Neutrophil (primary cell): ENCODE results near the gene PLA2G4D.

Source experiments
- H3K27ac ChIP-seq: fragments of 200-600 bp; sonication (generic); 2 replicates; pipeline ENCODE4 v1.5.1; 2016; ENCODE audit warnings: mild to moderate bottlenecking, moderate library complexity
- H3K27me3 ChIP-seq: fragments of 200-600 bp; sonication (generic); 2 replicates; pipeline ENCODE4 v1.6.0; 2016; ENCODE audit warnings: mild to moderate bottlenecking
- H3K36me3 ChIP-seq: fragments of 200-600 bp; sonication (generic); 2 replicates; pipeline ENCODE4 v1.5.1; 2017
- H3K4me1 ChIP-seq, 2 experiments: fragments of 200-600 bp in 1 of 2; sonication (generic) in 1 of 2; 1 replicate in 1 of 2; 2 replicates in 1 of 2; pipeline versions ENCODE4 v1.5.1 to v1.6.1; 2013 to 2016; ENCODE audit warnings: low read depth in 1 of 2, low read length in 1 of 2, mild to moderate bottlenecking in 1 of 2, moderate library complexity in 1 of 2; ENCODE audit not compliant: control insufficient read depth in 1 of 2, insufficient read depth in 1 of 2
- H3K4me3 ChIP-seq, 2 experiments: fragments of 200-600 bp in 1 of 2; sonication (generic) in 1 of 2; 1 replicate in 1 of 2; 2 replicates in 1 of 2; pipeline ENCODE4 v1.5.1; 2013 to 2016; ENCODE audit warnings: low read depth in 1 of 2, low read length in 1 of 2, mild to moderate bottlenecking in 1 of 2, moderate library complexity in 1 of 2
- H3K9me3 ChIP-seq: fragments of 200-600 bp; sonication (generic); 2 replicates; pipeline ENCODE4 v1.5.1; 2016
- CTCF ChIP-seq: fragments of 200-600 bp; sonication (generic); IDR thresholded peaks from 2 replicates; pipeline ENCODE4 v1.5.1; 2016; ENCODE audit warnings: antibody characterized with exemption

Gene PLA2G4D

GRCh38 chr15:42020713-42021273 is 73.6 kb downstream of the PLA2G4D start, which contains the start of gene PLA2G4E:
Gene PLA2G4E (minus strand): TSS chr15:42021042. CDS start chr15:42021030, 12 bp downstream.
- Histone ChIP-seq H3K27me3 (no peaks in the 10 kb centered on the region), H3K4me1 (no peaks in the 10 kb centered on the region), H3K36me3 (no peaks in the 10 kb centered on the region), H3K27ac (no peak within 1 kb of the TSS), H3K4me3 (no peak within 1 kb of the TSS), H3K9me3 (no peaks in the 10 kb centered on the region)
- no peak for TF ChIP-seq CTCF

- Histone ChIP-seq H3K36me3 (no peaks in the 10 kb centered on the region), H3K27me3 (no peaks in the 10 kb centered on the region), H3K27ac (no peak overlapping the region), H3K4me1 (no peaks in the 10 kb centered on the region), H3K9me3 (no peaks in the 10 kb centered on the region), H3K4me3 (no peak overlapping the region)
- no peak for TF ChIP-seq CTCF
These were observed 75.8 kb downstream of the PLA2G4D start for GRCh38 chr15:42018306-42019224.
